ENCODE measurements around the gene ARL6IP1. TPM values are rescaled to one million over a fixed set of nuclear protein-coding genes. Genes with fewer than 3 reads are reported as not detected.

Gene ARL6IP1
- polyA plus RNA-seq, 1 of the 3 experiments (the other 2 are of a cell fraction) = 95.8 TPM

GRCh38 chr16:18789850-18790706 is 11.3 kb downstream of the ARL6IP1 start, which contains the start of gene RPS15A:
TSS of gene RPS15A (minus strand) at chr16:18790334. CDS start at chr16:18789113, 1,221 bp downstream.
- H3K36me3 ChIP-seq (replicated peaks in 1 of 2; ENCODE audit: control insufficient read depth in 1 of 2, insufficient read depth in 2 of 2, low read length in 1 of 2) = peaks cover 60 to 79% of the 10 kb centered on the region in 2 experiments
- no peaks in the 10 kb centered on the region for H3K9me3 ChIP-seq
- no peaks in the 10 kb centered on the region for H3K9me2 ChIP-seq
- 9% methylated on average over 41 of the region's 60 CpGs for WGBS (ENCODE audit: low lambda C conversion rate)
- H3K9ac ChIP-seq = peak within 1 kb of the TSS; percentile 96
- DNase-seq = peak; percentile 97
- H3K4me2 ChIP-seq = peak within 1 kb of the TSS; percentile 94
- H3K27me3 ChIP-seq (ENCODE audit: insufficient read depth) = no peaks in the 10 kb centered on the region
- H3K4me3 ChIP-seq (ENCODE audit: low read depth in 2 of 2, low read length in 1 of 2) = peak within 1 kb of the TSS; percentile 81 to 91
- peak within 1 kb of the TSS; percentile 65 to 86 for H3K27ac ChIP-seq (ENCODE audit: low read depth in 2 of 2, low read length in 1 of 2)
- POLR2A ChIA-PET = interaction anchor here (0.6 to 3.2 kb wide), 6 partner anchors 12 to 1078 kb away, joined by 3 to 56 read pairs (median 3); partner anchors contain the start of genes ARL6IP1 and VPS35L
- CTCF ChIA-PET = interaction anchor here (1.4 to 2.9 kb wide), 4 partner anchors 10 to 296 kb away, joined by 3 to 18 read pairs (median 4); partner anchors contain the start of gene ARL6IP1
- H3F3A ChIP-seq (replicated peaks; ENCODE audit: insufficient read depth) = peaks cover 50% of the 10 kb centered on the region
- peak within 1 kb of the TSS; percentile 95 for H2AFZ ChIP-seq (ENCODE audit: low read depth)
- H4K20me1 ChIP-seq (ENCODE audit: insufficient read depth) = peaks cover 52% of the 10 kb centered on the region
- H3K4me1 ChIP-seq (ENCODE audit: control insufficient read depth in 1 of 2, insufficient read depth in 2 of 2, low read depth in 1 of 2, low read length in 1 of 2) = peaks cover 17 to 18% of the 10 kb centered on the region in 2 experiments
- peaks cover 80% of the 10 kb centered on the region for H3K79me2 ChIP-seq (ENCODE audit: insufficient read depth)
- TF ChIP-seq RXRA (IDR thresholded peaks at IDR 0.05; ENCODE audit: borderline replicate concordance, low read depth) (no peak), FOXJ3 (CRISPR knock-in tag; IDR thresholded peaks at IDR 0.05) (no peak; the same call in 1 of the 2 replicates), SMC3 (IDR thresholded peaks at IDR 0.05; ENCODE audit: low read depth, low read length) (no peak), RFX5 (IDR thresholded peaks at IDR 0.05; ENCODE audit: low read length) (no peak), FOSL2 (IDR thresholded peaks at IDR 0.05; ENCODE audit: borderline replicate concordance, low read depth) (no peak), TCF12 (IDR thresholded peaks at IDR 0.05) (no peak), ZBTB33 (IDR thresholded peaks at IDR 0.05; ENCODE audit: borderline replicate concordance, low read depth) (peak; percentile 99), TEAD4 (IDR thresholded peaks at IDR 0.05; ENCODE audit: borderline replicate concordance, insufficient read depth) (no peak), YY1 (IDR thresholded peaks at IDR 0.05; ENCODE audit: low read depth) (peak; percentile 97), MEF2A (IDR thresholded peaks at IDR 0.05; ENCODE audit: borderline replicate concordance, low read depth) (no peak), TAF1 (IDR thresholded peaks at IDR 0.05; ENCODE audit: borderline replicate concordance, low read depth, low read length) (peak; percentile 94), CHD2 (IDR thresholded peaks at IDR 0.05; ENCODE audit: low read length, partially characterized antibody) (peak; percentile 99), RAD21 (IDR thresholded peaks at IDR 0.05; ENCODE audit: low read length) (no peak), FOXM1 (IDR thresholded peaks at IDR 0.05; ENCODE audit: low read depth) (peak; percentile 46; the same call in 1 of the 2 replicates), RCOR1 (IDR thresholded peaks at IDR 0.05; ENCODE audit: low read length) (no peak), ELF1 (IDR thresholded peaks at IDR 0.05) (no peak; the same call in 1 of the 2 replicates), POLR2AphosphoS5 (IDR thresholded peaks at IDR 0.05; ENCODE audit: low read depth, low read length) (peak; percentile 98), JUND (IDR thresholded peaks at IDR 0.05) (peak; percentile 32; the same call in 1 of the 2 replicates), GATA2 (CRISPR knock-in tag; IDR thresholded peaks at IDR 0.05) (no peak), IRF3 (IDR thresholded peaks at IDR 0.05; ENCODE audit: low read depth, low read length) (no peak), NRF1 (IDR thresholded peaks at IDR 0.05; ENCODE audit: low read depth, low read length) (no peak), EP300 (IDR thresholded peaks at IDR 0.05; ENCODE audit: borderline replicate concordance in 1 of 2, low read depth in 1 of 2, low read length in 1 of 2) (no peak)
- TF ChIP-seq, protein P1, sequence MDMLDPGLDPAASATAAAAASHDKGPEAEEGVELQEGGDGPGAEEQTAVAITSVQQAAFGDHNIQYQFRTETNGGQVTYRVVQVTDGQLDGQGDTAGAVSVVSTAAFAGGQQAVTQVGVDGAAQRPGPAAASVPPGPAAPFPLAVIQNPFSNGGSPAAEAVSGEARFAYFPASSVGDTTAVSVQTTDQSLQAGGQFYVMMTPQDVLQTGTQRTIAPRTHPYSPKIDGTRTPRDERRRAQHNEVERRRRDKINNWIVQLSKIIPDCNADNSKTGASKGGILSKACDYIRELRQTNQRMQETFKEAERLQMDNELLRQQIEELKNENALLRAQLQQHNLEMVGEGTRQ (IDR thresholded peaks at IDR 0.05; ENCODE audit: borderline replicate concordance, low read depth, low read length) = no peak
- TF ChIP-seq, protein P2, sequence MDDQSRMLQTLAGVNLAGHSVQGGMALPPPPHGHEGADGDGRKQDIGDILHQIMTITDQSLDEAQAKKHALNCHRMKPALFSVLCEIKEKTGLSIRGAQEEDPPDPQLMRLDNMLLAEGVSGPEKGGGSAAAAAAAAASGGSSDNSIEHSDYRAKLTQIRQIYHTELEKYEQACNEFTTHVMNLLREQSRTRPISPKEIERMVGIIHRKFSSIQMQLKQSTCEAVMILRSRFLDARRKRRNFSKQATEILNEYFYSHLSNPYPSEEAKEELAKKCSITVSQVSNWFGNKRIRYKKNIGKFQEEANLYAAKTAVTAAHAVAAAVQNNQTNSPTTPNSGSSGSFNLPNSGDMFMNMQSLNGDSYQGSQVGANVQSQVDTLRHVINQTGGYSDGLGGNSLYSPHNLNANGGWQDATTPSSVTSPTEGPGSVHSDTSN (IDR thresholded peaks at IDR 0.05) = peak; percentile 52
- TF ChIP-seq, protein P3, sequence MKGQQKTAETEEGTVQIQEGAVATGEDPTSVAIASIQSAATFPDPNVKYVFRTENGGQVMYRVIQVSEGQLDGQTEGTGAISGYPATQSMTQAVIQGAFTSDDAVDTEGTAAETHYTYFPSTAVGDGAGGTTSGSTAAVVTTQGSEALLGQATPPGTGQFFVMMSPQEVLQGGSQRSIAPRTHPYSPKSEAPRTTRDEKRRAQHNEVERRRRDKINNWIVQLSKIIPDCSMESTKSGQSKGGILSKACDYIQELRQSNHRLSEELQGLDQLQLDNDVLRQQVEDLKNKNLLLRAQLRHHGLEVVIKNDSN (IDR thresholded peaks at IDR 0.05; ENCODE audit: borderline replicate concordance, low read depth) = no peak
- TF ChIP-seq, protein P4, sequence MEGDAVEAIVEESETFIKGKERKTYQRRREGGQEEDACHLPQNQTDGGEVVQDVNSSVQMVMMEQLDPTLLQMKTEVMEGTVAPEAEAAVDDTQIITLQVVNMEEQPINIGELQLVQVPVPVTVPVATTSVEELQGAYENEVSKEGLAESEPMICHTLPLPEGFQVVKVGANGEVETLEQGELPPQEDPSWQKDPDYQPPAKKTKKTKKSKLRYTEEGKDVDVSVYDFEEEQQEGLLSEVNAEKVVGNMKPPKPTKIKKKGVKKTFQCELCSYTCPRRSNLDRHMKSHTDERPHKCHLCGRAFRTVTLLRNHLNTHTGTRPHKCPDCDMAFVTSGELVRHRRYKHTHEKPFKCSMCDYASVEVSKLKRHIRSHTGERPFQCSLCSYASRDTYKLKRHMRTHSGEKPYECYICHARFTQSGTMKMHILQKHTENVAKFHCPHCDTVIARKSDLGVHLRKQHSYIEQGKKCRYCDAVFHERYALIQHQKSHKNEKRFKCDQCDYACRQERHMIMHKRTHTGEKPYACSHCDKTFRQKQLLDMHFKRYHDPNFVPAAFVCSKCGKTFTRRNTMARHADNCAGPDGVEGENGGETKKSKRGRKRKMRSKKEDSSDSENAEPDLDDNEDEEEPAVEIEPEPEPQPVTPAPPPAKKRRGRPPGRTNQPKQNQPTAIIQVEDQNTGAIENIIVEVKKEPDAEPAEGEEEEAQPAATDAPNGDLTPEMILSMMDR (IDR thresholded peaks at IDR 0.05) = no peak
